Tibial nerve (tissue), 3 donors: ENCODE data around the gene CDH4.

Experiments used
- CTCF ChIP-seq, 5 experiments: fragments of 200-600 bp in 3 of 5; fragments of 450-650 bp in 2 of 5; sonication (generic) in 3 of 5; IDR thresholded peaks; one replicate each; pipeline ENCODE4 v1.5.1; 2016 to 2019; ENCODE audit warnings: antibody characterized with exemption in 5 of 5, mild to moderate bottlenecking in 3 of 5, moderate library complexity in 2 of 5
- POLR2A ChIP-seq, 2 donors: fragments of 450-650 bp; IDR thresholded peaks; one replicate each; pipeline ENCODE4 v1.6.1; 2017; ENCODE audit warnings: antibody characterized with exemption in 2 of 2, mild to moderate bottlenecking in 2 of 2, moderate library complexity in 2 of 2

GRCh38 chr20:61735503-61735785 is 483.4 kb downstream of the CDH4 start:
- no peak for TF ChIP-seq CTCF (IDR thresholded peaks at IDR 0.05)
- TF ChIP-seq POLR2A (IDR thresholded peaks at IDR 0.05) = no peak
